SH-SY5Y (cell line): ENCODE results near the gene SLK.

Source experiments
- GATA2 ChIP-seq: IDR thresholded peaks from 2 replicates; pipeline ENCODE4 v1.6.1; 2011; ENCODE audit warnings: mild to moderate bottlenecking, low read depth, low read length
- GATA3 ChIP-seq: IDR thresholded peaks from 2 replicates; pipeline ENCODE4 v1.6.1; 2011; ENCODE audit warnings: low read depth, mild to moderate bottlenecking, low read length, moderate library complexity

DNA sequence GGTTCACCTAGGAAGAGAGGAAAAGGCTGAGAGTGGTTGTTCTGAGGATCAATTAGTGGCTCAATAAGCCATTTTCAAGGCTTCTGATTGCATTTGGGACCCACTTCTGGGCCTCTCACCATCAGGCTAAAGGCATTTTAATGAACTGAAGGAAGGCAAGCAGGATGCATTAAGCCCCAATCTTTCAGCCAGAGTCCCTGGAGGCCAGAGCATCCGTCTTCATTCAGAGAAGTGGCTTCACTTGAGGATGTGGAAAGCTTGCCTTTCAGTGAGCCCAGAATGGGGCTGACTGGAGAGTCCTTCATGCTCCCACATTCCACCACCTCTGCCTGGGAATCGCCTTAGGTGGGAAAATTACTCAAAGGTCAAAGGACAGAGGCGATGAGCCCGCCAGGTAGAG is 76.9 kb downstream of the SLK start:
- TF ChIP-seq GATA3 (no peak), GATA2 (no peak)
